C4-2B (cell line): Measurements from ENCODE around the gene TRMO.
A peak's percentile ranks its signal among the peaks of the same experiment; 100 is the strongest.

ENCODE experiments used
- H3K27ac ChIP-seq: fragments of 450-650 bp; 2 replicates; pipeline ENCODE4 v1.5.1; 2017
- CTCF ChIP-seq: fragments of 450-650 bp; conservative IDR thresholded peaks from 2 replicates; pipeline ENCODE4 v1.5.1; 2017; ENCODE audit warnings: mild to moderate bottlenecking
- ZFX ChIP-seq: fragments of 450-650 bp; IDR thresholded peaks from 2 replicates; pipeline ENCODE4 v1.6.1; 2017

The TRMO gene

GRCh38 chr9:97921959-97922724 lies at the start of gene TRMO:
TSS of gene TRMO (minus strand) at chr9:97922500. CDS start at chr9:97922493, 7 bp downstream.
- peak within 1 kb of the TSS; percentile 87 for H3K27ac ChIP-seq
- peak; percentile 74 for TF ChIP-seq ZFX
- peak; percentile 81 for TF ChIP-seq CTCF

GRCh38 chr9:97970165-97970564 lies 47.9 kb upstream of the TRMO start:
- TF ChIP-seq ZFX (no peak), CTCF (no peak)
- H3K27ac ChIP-seq = no peak overlapping the region

- no peak overlapping the region for H3K27ac ChIP-seq
- TF ChIP-seq ZFX (no peak), CTCF (no peak)
Observed at GRCh38 chr9:97969014-97969413, 46.7 kb upstream of the TRMO start.

- H3K27ac ChIP-seq = no peak overlapping the region
- TF ChIP-seq CTCF = no peak
Observed at GRCh38 chr9:97966493-97966892, 44.2 kb upstream of the TRMO start.

GRCh38 chr9:97964901-97965300 lies 42.6 kb upstream of the TRMO start:
- H3K27ac ChIP-seq = no peak overlapping the region
- TF ChIP-seq CTCF (no peak), ZFX (no peak)

- H3K27ac ChIP-seq = no peak overlapping the region
- TF ChIP-seq ZFX (no peak), CTCF (no peak)
Observed at GRCh38 chr9:97963232-97963631, 40.9 kb upstream of the TRMO start.

- no peak overlapping the region for H3K27ac ChIP-seq
- TF ChIP-seq ZFX (no peak), CTCF (no peak)
Observed at GRCh38 chr9:97962575-97962974, 40.3 kb upstream of the TRMO start.
